ENCODE results near the gene GALNT9. TPM values are rescaled to one million over a fixed set of nuclear protein-coding genes. Genes with fewer than 3 reads are reported as not detected.

Gene GALNT9
- total and polyA plus RNA-seq, 2 donors (not counting 1 experiment from before 2014, with no cell fraction given), result 0.71 to 2.4 TPM

DNA sequence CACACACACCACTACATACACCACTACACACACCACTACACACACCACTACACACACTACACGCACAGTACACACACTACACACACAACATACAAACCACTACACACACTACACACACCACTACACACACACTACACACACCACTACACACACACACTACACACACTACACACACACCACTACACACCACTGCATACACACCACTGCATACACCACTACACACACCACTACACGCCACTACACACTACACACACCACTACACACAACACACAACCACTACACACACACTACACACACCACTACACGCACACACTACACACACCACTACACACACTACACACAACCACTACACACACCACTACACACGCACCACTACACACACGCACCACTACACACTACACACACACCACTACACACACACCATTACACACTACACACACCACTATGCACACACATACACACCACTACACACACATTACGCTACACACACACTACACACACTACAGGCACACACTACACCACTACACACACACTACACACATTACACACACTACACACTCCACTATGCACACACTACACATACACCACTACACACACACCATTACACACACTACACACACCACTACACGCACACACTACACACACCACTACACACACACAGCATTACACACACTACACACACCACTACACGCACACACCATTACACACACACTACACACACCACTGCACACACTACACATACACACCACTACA, 172.6 kb downstream of the GALNT9 start:
- H3K4me3 ChIP-seq (ENCODE audit: control extremely low read depth in 1 of 5, extremely low read depth in 1 of 5, insufficient read depth in 1 of 5, low read depth in 2 of 5, low read length in 4 of 5), result no peak overlapping the region
- no peak for TF ChIP-seq EZH2 (IDR thresholded peaks at IDR 0.05; ENCODE audit: borderline replicate concordance, insufficient read depth, low read depth, low read length, poor library complexity, severe bottlenecking)
- TF ChIP-seq, protein P1, sequence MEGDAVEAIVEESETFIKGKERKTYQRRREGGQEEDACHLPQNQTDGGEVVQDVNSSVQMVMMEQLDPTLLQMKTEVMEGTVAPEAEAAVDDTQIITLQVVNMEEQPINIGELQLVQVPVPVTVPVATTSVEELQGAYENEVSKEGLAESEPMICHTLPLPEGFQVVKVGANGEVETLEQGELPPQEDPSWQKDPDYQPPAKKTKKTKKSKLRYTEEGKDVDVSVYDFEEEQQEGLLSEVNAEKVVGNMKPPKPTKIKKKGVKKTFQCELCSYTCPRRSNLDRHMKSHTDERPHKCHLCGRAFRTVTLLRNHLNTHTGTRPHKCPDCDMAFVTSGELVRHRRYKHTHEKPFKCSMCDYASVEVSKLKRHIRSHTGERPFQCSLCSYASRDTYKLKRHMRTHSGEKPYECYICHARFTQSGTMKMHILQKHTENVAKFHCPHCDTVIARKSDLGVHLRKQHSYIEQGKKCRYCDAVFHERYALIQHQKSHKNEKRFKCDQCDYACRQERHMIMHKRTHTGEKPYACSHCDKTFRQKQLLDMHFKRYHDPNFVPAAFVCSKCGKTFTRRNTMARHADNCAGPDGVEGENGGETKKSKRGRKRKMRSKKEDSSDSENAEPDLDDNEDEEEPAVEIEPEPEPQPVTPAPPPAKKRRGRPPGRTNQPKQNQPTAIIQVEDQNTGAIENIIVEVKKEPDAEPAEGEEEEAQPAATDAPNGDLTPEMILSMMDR (IDR thresholded peaks at IDR 0.05), result no peak

More for the DNA sequence above, 172.6 kb downstream of the GALNT9 start:
- POLR2A ChIA-PET, result no interaction called here
- no peak overlapping the region for H3K4me3 Mint-ChIP-seq
- H3K9me3 Mint-ChIP-seq (ENCODE audit: insufficient read depth), result no peaks in the 10 kb centered on the region
- intact Hi-C loops (cut with micrococcal nuclease), result no loop called here
- DNase-seq (no peak), ATAC-seq (ENCODE audit: low read depth) (no peak)
- peaks cover 17% of the 10 kb centered on the region for H3K79me2 ChIP-seq (ENCODE audit: control insufficient read depth, insufficient read depth, low read length)
- H3K27me3 ChIP-seq (replicated peaks in 1 of 4; ENCODE audit: control extremely low read depth in 1 of 4, control insufficient read depth in 3 of 4, insufficient read depth in 4 of 4, low read length in 3 of 4), result no peaks in the 10 kb centered on the region
- H3K9ac ChIP-seq (ENCODE audit: low read length), result no peak overlapping the region
- peaks cover 4% of the 10 kb centered on the region for H4K20me1 ChIP-seq (ENCODE audit: control insufficient read depth, insufficient read depth, low read length, poor library complexity, severe bottlenecking)
- no peak overlapping the region for H3K27ac Mint-ChIP-seq
- H3K27ac ChIP-seq (ENCODE audit: low read length in 2 of 2), result no peak overlapping the region
- peaks cover 9% of the 10 kb centered on the region for H3K4me1 Mint-ChIP-seq
- no peak overlapping the region for H2AFZ ChIP-seq (ENCODE audit: insufficient read depth, low read depth, low read length, poor library complexity, severe bottlenecking)
- H3K9me3 ChIP-seq (ENCODE audit: control extremely low read depth in 1 of 3, control insufficient read depth in 2 of 3, insufficient read depth in 1 of 3, low read length in 2 of 3), result peaks cover 0 to 9% (median 0%) of the 10 kb centered on the region in 3 donors
- WGBS (ENCODE audit: insufficient coverage), result 91% methylated on average over 8 of the region's 8 CpGs
- CTCF ChIA-PET, result no interaction called here
- no peaks in the 10 kb centered on the region for H3K27me3 Mint-ChIP-seq
- peaks cover 3 to 11% of the 10 kb centered on the region in 2 donors for H3K4me1 ChIP-seq (ENCODE audit: control insufficient read depth in 2 of 2, insufficient read depth in 2 of 2, low read length in 2 of 2)
- peaks cover 7 to 31% of the 10 kb centered on the region in 2 experiments for H3K36me3 ChIP-seq (replicated peaks in 1 of 2; ENCODE audit: control extremely low read depth in 1 of 2, control insufficient read depth in 1 of 2, extremely low read depth in 1 of 2, insufficient read depth in 2 of 2, low read length in 1 of 2)
- no peak overlapping the region for H3K4me2 ChIP-seq (replicated peaks; ENCODE audit: low read depth, low read length, poor library complexity, severe bottlenecking)

Data from B cell (primary cell).